ENCODE data around the gene HMGN1. TPM values are rescaled to one million over a fixed set of nuclear protein-coding genes. Genes with fewer than 3 reads are reported as not detected.
A peak's percentile ranks its signal among the peaks of the same experiment; 100 is the strongest.

The HMGN1 gene
- polyA plus RNA-seq, 4 donors, result 705 to 732 (median 719) TPM

GRCh38 chr21:39336457-39337008 lies 12.4 kb downstream of the HMGN1 start:
- no peak for DNase-seq (ENCODE audit: low read depth in 4 of 4, low spot score in 2 of 4)

- DNase-seq (ENCODE audit: low read depth in 4 of 4, low spot score in 2 of 4), result no peak
These were observed 14.3 kb downstream of the HMGN1 start for GRCh38 chr21:39334611-39335010.

- DNase-seq (ENCODE audit: low read depth in 4 of 4, low spot score in 2 of 4), result no peak
These were observed 16.7 kb downstream of the HMGN1 start for GRCh38 chr21:39332175-39332574.

GRCh38 chr21:39330001-39330400 lies 18.9 kb downstream of the HMGN1 start:
- DNase-seq (ENCODE audit: low read depth in 4 of 4, low spot score in 2 of 4), result no peak

- DNase-seq (ENCODE audit: low read depth in 4 of 4, low spot score in 2 of 4), result no peak
These were observed 21.2 kb downstream of the HMGN1 start for GRCh38 chr21:39327727-39328126.

- no peak for DNase-seq (ENCODE audit: low read depth in 4 of 4, low spot score in 2 of 4)
These were observed 22.1 kb downstream of the HMGN1 start for GRCh38 chr21:39326607-39327307.

GRCh38 chr21:39325458-39325857 lies 23.4 kb downstream of the HMGN1 start:
- DNase-seq (ENCODE audit: low read depth in 4 of 4, low spot score in 2 of 4), result no peak

- DNase-seq (ENCODE audit: low read depth in 4 of 4, low spot score in 2 of 4), result no peak
These were observed 27.5 kb downstream of the HMGN1 start for GRCh38 chr21:39321424-39321823.

GRCh38 chr21:39319814-39320332 lies 29.0 kb downstream of the HMGN1 start:
- DNase-seq (ENCODE audit: low read depth in 4 of 4, low spot score in 2 of 4), result no peak

- no peak for DNase-seq (ENCODE audit: low read depth in 4 of 4, low spot score in 2 of 4)
These were observed 29.6 kb downstream of the HMGN1 start for GRCh38 chr21:39319251-39319756.

- no peak for DNase-seq (ENCODE audit: low read depth in 4 of 4, low spot score in 2 of 4)
These were observed 30.6 kb downstream of the HMGN1 start for GRCh38 chr21:39318091-39318959.

- no peak for DNase-seq (ENCODE audit: low read depth in 4 of 4, low spot score in 2 of 4)
These were observed 31.5 kb downstream of the HMGN1 start for GRCh38 chr21:39317134-39318090.

- no peak for DNase-seq (ENCODE audit: low read depth in 4 of 4, low spot score in 2 of 4)
These were observed 32.2 kb downstream of the HMGN1 start for GRCh38 chr21:39316729-39317128.

- DNase-seq (ENCODE audit: low read depth in 4 of 4, low spot score in 2 of 4), result no peak
These were observed 33.1 kb downstream of the HMGN1 start for GRCh38 chr21:39315603-39316445.

- DNase-seq (ENCODE audit: low read depth in 4 of 4, low spot score in 2 of 4), result peak; percentile 46 to 67 (median 56)
These were observed 34.5 kb downstream of the HMGN1 start for GRCh38 chr21:39314143-39315027.

- peak; percentile 76 to 83 (median 77) for DNase-seq (ENCODE audit: low read depth in 4 of 4, low spot score in 2 of 4)
These were observed 35.2 kb downstream of the HMGN1 start, which contains the start of gene BRWD1 for GRCh38 chr21:39313571-39314142. BRWD1 (minus strand) TSS chr21:39313632; CDS start chr21:39313491, 141 bp downstream.

- peak in 3 of 4 donors; percentile 0 to 21 (median 7) for DNase-seq (ENCODE audit: low read depth in 4 of 4, low spot score in 2 of 4)
These were observed 35.8 kb downstream of the HMGN1 start for GRCh38 chr21:39313042-39313570.

Data from left renal cortex interstitium (tissue), 4 donors.